K562 (cell line): ENCODE results near the gene CCL4L2.

Source experiments
- CBFB ChIP-seq: sonication (generic); formaldehyde crosslinking; IDR thresholded peaks from 2 replicates; pipeline ENCODE4 v1.4.0; 2020; ENCODE audit warnings: mild to moderate bottlenecking, missing genetic modification reagents
- CTCF ChIP-seq, 3 experiments: IDR thresholded peaks in 2 of 3; conservative IDR thresholded peaks in 1 of 3; 2 replicates each; pipeline ENCODE4 v1.5.1; 2011 to 2012; ENCODE audit warnings: low read length in 3 of 3, mild to moderate bottlenecking in 3 of 3, control low read depth in 2 of 3, improper control_type of control experiment in 1 of 3, inconsistent platforms in 1 of 3, low read depth in 1 of 3, mixed read lengths in 1 of 3, moderate library complexity in 1 of 3; ENCODE audit not compliant: insufficient read depth in 2 of 3
- EZH2 ChIP-seq: IDR thresholded peaks from 2 replicates; pipeline ENCODE4 v1.6.1; 2012; ENCODE audit warnings: low read depth, mild to moderate bottlenecking, inconsistent platforms, low read length, borderline replicate concordance
- JUND ChIP-seq, 2 experiments: IDR thresholded peaks; 2 replicates in 1 of 2; 3 replicates in 1 of 2; pipeline ENCODE4 v1.6.1; 2011; ENCODE audit warnings: borderline replicate concordance in 2 of 2, low read depth in 2 of 2, low read length in 2 of 2, improper control_type of control experiment in 1 of 2, missing biosample characterization in 1 of 2, missing genetic modification characterization in 1 of 2, missing genetic modification reagents in 1 of 2
- NFYB ChIP-seq: IDR thresholded peaks from 2 replicates; pipeline ENCODE4 v1.6.1; 2011; ENCODE audit warnings: mild to moderate bottlenecking, moderate library complexity; ENCODE audit not compliant: insufficient read length; ENCODE audit errors: extremely low read depth
- SLC30A9 ChIP-seq: fragments of 250-450 bp; sonication (Bioruptor Pico); IDR thresholded peaks from 2 replicates; pipeline ENCODE4 v1.8.0; 2022; ENCODE audit warnings: mild to moderate bottlenecking, moderate library complexity
- U2AF2 ChIP-seq: fragments of 200-400 bp; formaldehyde crosslinking; optimal IDR thresholded peaks from 2 replicates; pipeline ENCODE3; 2017; ENCODE audit warnings: low read depth, mild to moderate bottlenecking, low read length
- ZEB2 ChIP-seq: fragments of 450-650 bp; IDR thresholded peaks from 2 replicates; pipeline ENCODE4 v1.6.1; 2016
- ZNF354B ChIP-seq: fragments of 250-450 bp; sonication (Bioruptor Pico); IDR thresholded peaks from 2 replicates; pipeline ENCODE4 v1.4.0; 2020
- TF ChIP-seq, protein P1 (sequence below): fragments of 450-650 bp; formaldehyde crosslinking; IDR thresholded peaks from 2 replicates; pipeline ENCODE4 v1.4.0; 2022; ENCODE audit warnings: mild to moderate bottlenecking, moderate library complexity

- TF ChIP-seq CTCF (IDR thresholded peaks at IDR 0.05 in 2 of 3, conservative IDR thresholded peaks at IDR 0.05 in 1 of 3; ENCODE audit: insufficient read depth in 2 of 3, low read depth in 1 of 3, low read length in 3 of 3) (no peak), U2AF2 (no peak), NFYB (no peak), SLC30A9 (CRISPR knock-in tag) (no peak), ZNF354B (no peak), ZEB2 (no peak), EZH2 (no peak), JUND (IDR thresholded peaks at IDR 0.05; ENCODE audit: borderline replicate concordance, low read depth, low read length) (no peak), JUND (tag; IDR thresholded peaks at IDR 0.05; ENCODE audit: borderline replicate concordance, low read depth, low read length) (no peak), CBFB (CRISPR knock-in tag) (no peak)
- TF ChIP-seq, protein P1, sequence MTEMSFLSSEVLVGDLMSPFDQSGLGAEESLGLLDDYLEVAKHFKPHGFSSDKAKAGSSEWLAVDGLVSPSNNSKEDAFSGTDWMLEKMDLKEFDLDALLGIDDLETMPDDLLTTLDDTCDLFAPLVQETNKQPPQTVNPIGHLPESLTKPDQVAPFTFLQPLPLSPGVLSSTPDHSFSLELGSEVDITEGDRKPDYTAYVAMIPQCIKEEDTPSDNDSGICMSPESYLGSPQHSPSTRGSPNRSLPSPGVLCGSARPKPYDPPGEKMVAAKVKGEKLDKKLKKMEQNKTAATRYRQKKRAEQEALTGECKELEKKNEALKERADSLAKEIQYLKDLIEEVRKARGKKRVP (CRISPR knock-in tag): no peak
These were observed 6.0 kb upstream of the CCL4L2 start for GRCh38 chr17:36204724-36205500.
